Measurements from ENCODE around the gene STAB2.

DNA sequence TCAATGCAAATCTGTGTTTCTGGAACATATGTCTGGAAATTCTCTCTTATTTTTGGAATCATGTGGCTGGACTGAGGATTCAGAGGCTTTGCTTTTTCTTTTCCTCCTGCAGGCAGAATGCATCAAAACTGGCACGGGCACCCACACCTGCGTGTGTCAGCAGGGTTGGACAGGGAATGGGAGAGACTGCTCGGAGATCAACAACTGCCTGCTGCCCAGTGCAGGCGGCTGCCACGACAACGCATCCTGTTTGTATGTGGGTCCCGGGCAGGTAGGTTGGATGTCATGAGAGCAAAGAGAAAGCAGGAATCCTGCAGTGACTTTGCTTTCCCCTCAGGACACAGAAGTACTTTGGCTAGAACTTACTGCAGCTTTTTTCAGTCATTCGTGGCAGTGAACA, 90.3 kb downstream of the STAB2 start:
- TF ChIP-seq YY1 (IDR thresholded peaks at IDR 0.05; ENCODE audit: insufficient read depth, insufficient read length) (no peak), SUZ12 (IDR thresholded peaks at IDR 0.05; ENCODE audit: extremely low read depth, insufficient read depth, insufficient read length) (no peak)
